ENCODE measurements around the gene DUSP16.

DUSP16 gene

DNA sequence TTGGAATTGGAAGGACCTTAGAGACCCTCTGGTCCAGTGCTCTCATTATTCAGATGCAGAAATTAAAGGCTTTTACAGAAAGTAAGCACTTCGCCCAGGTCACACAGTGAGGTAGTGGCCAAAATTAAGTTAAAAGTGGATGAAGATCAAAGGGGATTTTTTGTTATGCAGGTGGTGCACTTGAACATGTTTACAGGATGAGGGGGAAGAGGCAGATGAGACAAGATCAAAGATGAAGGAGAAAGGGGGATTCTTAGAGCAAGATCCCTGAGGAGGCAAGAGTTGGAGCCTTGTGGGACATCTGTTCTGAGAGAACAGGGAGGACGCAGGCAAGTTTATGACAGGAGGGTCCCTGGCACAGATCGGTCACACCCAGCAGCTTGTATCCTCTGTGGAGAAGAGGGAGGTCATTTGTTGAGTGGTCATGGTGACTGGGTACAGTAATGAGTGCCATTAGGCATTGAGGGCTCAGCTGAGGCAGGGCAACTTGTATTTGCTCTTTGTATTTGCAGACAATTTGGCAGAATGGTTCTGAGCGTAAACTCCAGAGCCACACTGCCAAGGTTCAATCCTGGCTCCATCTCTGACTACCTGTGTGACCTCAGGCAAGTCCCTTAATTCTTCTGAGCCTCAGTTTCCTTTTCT lies 121.8 kb downstream of the DUSP16 start:
- DNase-seq (ENCODE audit: low read depth): no peak

DNA sequence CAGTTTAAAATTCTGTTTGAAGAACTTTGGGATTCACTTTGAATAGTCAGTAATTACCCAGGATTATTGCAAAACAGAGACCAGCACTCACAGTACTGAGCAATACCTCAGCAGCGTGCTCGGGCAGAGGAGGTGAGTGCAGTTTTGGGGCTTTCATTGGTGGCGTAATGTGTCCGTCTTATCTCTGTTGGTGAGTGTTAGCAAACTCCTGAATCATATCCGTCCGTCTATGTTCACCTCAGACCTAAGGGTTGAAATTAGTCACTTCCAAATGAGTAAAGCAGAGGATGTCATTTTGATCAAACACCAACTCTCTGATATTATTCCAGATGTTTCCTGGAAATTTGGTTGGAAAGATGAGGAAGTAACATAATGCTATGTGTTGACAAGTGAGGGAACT lies 123.0 kb downstream of the DUSP16 start:
- DNase-seq (ENCODE audit: low read depth): no peak

DNA sequence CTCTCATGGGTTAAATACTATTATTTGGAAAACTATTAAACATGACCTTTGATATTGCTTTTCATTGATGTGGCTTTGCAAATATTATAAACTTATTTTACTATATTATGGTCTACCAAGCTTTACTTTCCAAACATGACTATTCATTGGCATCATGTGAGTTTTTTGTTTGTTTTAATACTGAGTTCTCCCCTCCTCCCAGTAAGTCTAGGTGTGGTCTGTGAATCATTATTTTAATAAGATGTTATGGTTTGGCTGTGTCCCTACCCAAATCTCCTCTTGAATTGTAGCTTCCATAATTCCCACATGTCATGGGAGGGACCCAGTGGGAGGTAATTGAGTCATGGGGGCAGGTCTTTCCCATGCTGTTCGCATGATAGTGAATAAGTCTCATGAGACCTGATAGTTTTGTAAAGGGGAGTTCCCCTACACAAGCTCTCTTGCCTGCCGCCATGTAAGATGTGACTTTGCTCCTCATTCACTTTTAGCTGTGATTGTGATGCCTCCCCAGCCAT lies 125.8 kb downstream of the DUSP16 start:
- DNase-seq (ENCODE audit: low read depth): no peak

DNA sequence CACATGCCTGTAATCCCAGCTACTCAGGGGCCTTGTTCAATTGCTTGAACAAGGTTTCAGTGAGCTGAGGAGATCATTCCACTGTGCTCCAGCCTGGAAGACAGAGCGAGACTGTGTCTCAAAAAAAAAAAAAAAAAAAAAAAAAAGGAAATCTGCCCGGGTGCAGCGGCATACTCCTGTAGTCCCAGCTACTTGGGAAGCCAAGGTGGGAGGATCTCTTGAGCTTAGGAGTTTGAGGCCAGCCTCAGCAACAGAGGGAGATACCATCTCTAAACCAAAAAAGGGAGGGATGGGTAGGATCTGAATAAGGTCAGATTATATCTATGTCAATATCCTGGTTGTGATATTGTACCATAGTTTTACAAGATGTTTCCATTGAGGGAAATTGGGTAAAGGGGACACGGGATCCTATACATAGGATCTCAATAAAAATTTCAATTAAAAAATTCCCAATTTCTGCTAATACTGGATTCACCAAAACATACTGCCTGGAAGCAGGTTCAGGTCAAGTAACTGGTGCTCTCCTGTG lies 129.4 kb downstream of the DUSP16 start:
- DNase-seq (ENCODE audit: low read depth): no peak

DNA sequence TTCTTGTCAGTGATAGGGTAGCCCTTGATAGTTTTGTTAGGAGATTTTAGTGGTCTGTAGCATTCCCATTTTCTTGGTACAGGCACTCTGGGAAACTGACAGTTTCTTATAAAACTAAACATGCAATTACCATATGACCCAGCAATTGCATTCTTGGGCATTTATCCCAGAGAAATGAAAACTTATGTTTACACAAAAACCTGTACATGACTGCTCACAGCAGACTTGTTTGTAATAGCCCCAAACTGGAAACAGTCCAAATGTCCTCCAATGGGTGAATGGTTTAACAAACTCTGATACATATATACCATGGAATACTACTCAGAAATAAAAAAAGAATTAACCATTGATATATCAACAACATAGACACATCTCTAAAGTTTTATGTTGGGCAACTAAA lies 130.3 kb downstream of the DUSP16 start:
- DNase-seq (ENCODE audit: low read depth): no peak

- DNase-seq (ENCODE audit: low read depth): no peak
Observed at GRCh38 chr12:12428961-12429657, 133.6 kb downstream of the DUSP16 start.

DNA sequence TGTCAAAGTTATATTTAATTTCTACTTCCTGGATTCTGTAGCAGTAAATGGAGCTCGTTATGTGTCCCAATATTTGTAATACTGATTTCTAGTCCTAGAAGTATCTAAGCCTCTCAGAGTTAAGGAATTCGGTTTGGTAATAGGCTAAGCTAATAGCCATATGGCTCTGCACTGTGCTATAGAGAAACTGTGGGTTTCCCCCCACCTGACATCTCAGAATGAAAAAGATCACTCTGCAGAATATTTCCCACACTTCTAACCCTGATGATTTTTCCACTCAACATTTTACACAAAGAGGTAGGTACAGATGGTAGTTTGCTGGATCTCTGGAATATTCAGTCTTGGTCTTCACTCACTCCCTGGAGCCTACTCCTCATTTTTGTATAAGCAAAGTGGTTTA lies 134.6 kb downstream of the DUSP16 start:
- no peak for DNase-seq (ENCODE audit: low read depth)

GRCh38 chr12:12427568-12427967 lies 135.1 kb downstream of the DUSP16 start:
- DNase-seq (ENCODE audit: low read depth): no peak

GRCh38 chr12:12425616-12426015 lies 137.0 kb downstream of the DUSP16 start:
- DNase-seq (ENCODE audit: low read depth): no peak

DNA sequence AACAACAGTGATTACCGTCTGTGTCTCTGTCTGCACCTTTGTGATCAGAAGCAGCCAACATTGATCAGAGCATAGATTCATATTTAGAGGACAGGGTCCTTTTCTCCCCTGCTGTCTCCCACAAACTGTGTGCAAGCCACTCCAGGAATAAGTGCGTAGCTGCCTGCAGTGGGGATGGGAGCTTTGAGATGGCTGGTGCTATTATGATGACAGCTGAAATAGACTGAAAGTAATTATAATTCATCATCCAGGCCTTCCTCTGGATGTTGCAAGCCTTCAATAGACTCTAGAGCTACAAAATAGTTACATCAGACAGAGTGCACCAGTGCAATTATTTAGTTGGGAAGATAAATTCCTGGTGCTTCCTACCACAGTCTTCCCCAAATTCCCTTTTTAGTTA lies 137.7 kb downstream of the DUSP16 start:
- DNase-seq (ENCODE audit: low read depth): no peak
